G401.6 (cell line): ENCODE results near the gene ENO1.
"Not testable (repeated sequence)": the region's sequence is repeated elsewhere in the genome, so short reads cannot be mapped to it uniquely, and the experiment has no call there.

Experiments used
- FAIRE-seq: peaks from 2 replicates; lab custom pipeline; 2012; peaks lifted over from hg19 to GRCh38; lab: Jason Lieb, UNC

Gene ENO1

DNA sequence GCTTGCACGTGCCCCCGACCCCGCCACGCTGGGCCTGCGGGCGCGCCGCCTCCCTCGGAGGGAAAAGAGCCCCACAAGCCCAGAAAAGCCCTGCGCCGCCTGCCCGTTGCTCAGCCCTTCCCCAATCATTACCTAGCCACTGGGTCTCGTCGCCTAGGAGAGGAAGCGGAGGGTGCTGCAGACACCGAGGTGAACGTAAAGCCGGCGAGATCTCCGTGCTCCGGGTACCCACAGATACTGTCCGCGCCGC lies at the start of gene ENO1:
Gene ENO1 (minus strand): TSS at position 239 of the 250 bp plus-strand sequence. CDS start 3,778 bp downstream, outside the sequence.
- no peak for FAIRE-seq

- no peak for FAIRE-seq
These were observed 48.5 kb upstream of the ENO1 start for GRCh38 chr1:8926707-8927694.

- no peak for FAIRE-seq
These were observed 47.5 kb upstream of the ENO1 start for GRCh38 chr1:8925960-8926359.

DNA sequence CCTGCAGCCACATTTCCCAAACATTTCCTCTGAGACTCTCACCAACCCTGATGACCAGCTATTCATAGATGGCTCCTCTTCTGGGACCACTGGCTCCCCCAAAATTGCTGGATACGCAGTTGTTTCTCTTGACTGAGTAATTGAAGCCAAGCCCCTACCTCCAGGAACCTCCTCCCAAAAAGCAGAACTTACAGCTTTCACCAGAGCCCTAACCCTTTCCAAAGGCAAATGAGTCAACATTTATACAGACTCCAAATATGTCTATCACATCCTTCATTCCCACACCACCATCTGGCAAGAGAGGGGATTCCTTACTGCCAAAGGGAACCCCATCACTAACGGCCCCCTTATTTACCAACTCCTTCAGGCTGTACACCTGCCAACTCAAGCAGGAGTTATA lies 46.9 kb upstream of the ENO1 start:
- FAIRE-seq: no peak

- FAIRE-seq: no peak
These were observed 44.5 kb upstream of the ENO1 start for GRCh38 chr1:8922962-8923361.

DNA sequence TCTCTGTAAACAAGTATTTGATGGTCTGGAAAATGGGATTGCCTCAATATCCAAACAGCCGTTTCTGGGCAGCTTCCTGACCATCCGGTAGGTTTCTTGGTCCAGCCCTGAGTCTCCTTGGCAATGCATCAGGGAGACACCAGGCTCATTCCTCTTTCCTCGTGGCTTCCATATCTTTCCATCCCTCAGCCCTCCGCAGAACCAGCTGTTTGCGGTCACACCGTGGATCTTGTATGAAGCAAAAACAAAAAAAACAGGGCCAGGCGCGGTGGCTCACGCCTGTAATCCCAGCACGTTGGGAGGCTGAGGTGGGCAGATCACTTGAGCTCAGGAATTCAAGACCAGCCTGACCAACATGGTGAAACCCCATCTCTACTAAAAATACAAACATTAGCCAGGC lies 39.0 kb upstream of the ENO1 start:
- not testable (repeated sequence) for FAIRE-seq

- no peak for FAIRE-seq
These were observed 37.0 kb upstream of the ENO1 start for GRCh38 chr1:8915446-8915845.

DNA sequence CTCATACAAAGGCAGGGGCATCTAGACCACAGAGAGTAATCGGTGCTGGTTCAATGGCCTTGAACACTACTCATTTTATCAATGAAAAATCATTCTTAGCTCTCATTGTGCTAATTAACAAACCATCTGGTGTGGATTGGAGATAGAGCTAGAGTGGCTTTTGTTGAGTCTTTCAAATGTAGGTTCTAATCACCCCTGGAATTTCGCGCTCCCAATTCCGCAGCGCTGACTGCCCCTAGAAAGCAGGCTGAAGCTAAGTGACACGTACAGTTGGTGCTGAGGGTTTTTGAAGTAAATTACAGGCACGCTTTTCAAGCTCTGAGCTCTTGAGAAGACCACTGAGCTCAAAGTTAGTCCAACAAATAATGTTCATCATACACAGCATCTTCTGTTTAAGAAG lies 36.0 kb upstream of the ENO1 start:
- no peak for FAIRE-seq

GRCh38 chr1:8913457-8913856 lies 35.0 kb upstream of the ENO1 start:
- no peak for FAIRE-seq

- FAIRE-seq: no peak
These were observed 33.2 kb upstream of the ENO1 start for GRCh38 chr1:8911416-8912309.

DNA sequence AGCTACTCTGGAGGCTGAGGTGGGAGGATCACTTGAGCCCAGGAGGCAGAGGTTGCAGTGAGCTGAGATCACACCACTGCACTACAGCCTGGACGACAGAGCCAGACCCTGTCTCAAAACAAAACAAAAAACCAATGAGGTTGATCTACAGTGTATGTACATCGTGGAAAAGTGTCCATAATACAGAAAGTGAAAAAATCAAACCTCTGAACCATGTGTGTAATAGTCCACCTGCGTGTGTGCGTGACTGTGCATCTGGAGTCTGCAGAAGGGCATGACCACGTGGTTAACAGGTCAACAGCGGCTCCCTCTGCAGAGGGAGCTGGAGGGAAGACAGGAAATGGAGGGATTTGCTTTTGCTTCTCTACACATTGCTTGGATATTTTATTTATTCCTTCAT lies 32.4 kb upstream of the ENO1 start:
- FAIRE-seq: no peak

- FAIRE-seq: no peak
These were observed 31.8 kb upstream of the ENO1 start for GRCh38 chr1:8910331-8910730.

DNA sequence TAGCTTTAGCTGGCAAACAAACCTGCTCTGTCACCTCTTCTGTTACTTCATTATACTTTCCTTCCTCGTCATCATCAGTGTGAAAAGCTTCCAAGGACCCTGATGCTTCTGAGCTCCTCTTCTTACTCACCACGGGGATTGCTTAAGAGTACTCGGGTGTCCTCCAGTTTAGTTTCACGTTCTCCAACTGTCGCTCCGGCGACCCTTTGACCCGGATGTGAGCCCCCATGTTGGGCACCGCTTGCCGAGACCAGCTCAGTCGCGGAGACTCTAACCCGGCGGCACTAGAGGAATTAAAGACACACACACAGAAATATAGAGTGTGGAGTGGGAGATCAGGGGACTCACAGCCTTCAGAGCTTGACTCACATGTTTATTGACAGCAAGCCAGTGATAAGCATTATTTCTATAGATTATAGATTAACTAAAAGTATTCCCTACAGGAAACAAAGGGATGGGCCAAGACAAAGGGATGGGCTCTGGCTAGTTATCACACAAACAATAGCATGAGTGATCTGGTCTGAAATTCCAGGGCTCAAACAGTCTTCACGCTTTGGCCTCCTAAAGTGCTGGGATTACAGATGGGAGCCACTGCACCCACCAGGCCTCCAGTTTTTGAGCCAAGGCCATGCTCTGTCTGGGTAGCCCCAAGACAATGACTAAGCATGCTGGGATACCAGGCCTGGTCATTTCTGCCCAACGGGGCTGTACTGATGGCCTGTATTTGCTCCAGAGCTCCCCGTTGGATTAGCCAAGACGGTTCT lies 30.1 kb upstream of the ENO1 start:
- FAIRE-seq: no peak

GRCh38 chr1:8905582-8906191 lies 27.2 kb upstream of the ENO1 start:
- no peak for FAIRE-seq

DNA sequence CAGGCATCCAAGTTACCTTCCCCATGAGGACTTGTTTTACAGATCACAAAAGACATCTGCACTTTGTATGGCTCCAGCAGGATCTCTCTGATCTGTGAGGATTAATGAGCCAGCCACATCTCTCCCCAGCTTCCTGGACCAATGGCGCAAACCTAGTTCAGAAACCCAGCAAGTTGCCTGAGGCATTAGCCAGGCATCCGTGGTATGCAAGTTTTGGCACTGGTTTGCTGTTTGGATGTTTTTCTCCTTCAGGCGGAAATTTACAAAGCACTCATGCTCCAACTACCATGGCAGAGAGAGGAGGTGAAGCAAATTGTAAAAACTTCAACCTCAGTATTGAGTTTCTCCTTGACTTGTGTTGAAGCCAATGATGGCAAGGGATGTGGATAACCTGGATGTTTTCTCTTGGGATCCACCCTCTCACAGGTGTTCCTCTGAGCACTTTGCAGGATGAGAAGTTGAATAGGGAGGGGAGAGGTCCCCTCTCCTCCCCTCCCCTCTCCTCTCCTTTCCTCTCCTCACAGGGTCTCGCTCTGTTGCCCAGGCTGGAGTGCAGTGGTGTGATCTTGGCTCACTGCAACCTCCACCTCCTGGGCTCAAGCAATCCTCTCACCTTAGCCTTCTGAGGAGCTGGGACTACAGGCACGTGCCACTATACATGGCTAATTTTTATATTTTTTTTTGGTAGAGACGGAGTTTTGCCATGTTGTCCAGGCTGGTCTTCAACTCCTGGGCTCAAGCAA lies 25.6 kb upstream of the ENO1 start:
- FAIRE-seq: peak; percentile 78

GRCh38 chr1:8903410-8903809 lies 24.9 kb upstream of the ENO1 start:
- no peak for FAIRE-seq

DNA sequence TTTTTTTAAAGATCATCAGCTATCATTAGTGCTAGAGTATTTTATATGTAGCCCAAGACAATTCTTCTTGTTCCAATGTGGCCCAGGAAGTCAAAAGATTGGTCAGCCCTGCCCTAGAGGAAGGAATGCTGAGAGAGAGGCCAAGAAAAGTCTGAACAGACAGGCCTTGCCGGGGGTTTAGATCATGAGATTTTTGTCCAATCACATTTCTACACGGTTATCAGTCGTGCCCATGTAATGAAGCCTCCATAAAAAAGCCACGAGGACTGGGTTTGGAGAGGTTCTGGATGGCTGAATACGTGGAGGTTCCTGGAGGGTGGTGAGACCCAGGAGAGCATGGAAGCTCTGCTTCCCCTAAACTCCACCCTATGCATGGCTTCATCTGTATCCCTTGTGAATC lies 24.3 kb upstream of the ENO1 start:
- no peak for FAIRE-seq

DNA sequence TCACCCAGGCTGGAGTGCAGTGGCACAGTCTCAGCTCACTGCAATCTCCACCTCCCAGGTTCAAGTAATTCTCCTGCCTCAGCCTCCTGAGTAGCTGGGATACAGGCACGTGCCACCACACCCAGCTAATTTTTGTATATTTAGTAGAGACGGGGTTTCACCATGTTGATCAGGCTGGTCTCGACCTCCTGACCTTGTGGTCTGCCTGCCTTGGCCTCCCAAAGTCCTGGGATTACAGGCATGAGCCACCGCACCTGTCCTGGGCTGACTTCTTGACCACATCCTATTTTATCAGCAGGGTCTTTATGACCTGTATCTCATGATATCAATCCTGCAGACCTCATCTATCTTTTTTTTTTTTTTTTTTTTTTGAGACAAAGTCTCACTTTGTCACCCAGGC lies 22.2 kb upstream of the ENO1 start:
- not testable (repeated sequence) for FAIRE-seq

GRCh38 chr1:8899046-8899445 lies 20.6 kb upstream of the ENO1 start:
- FAIRE-seq: no peak

DNA sequence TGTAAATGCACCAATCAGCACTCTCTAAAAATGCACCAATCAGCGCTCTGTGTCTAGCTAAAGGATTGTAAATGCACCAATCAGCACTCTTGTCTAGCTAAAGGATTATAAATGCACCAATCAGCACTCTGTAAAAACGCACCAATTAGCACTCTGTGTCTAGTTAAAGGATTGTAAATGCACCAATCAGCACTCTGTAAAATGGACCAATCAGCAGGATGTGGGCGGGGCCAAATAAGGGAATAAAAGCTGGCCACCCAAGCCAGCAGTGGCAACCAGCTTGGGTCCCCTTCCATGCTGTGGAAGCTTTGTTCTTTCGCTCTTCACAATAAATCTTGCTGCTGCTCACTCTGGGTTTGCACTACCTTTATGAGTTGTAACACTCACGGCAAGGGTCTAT lies 19.9 kb upstream of the ENO1 start:
- FAIRE-seq: not testable (repeated sequence)

DNA sequence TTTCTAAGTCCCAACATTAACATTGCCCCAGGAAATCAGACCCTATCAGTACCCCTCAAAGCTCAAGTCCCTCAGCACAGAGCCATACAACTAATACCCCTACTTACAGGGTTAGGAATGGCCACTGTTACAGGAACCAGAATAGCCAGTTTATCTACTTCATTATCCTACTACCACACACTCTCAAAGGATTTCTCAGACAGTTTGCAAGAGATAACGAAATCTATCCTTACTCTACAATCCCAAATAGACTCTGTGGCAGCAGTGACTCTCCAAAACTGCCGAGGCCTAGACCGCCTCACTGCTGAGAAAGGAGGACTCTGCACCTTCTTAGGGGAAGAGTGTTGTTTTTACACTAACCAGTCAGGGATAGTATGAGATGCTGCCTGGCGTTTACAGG lies 19.0 kb upstream of the ENO1 start:
- FAIRE-seq: not testable (repeated sequence)
